GM10266 (cell line): Measurements from ENCODE around the gene WDR31.

Experiments used
- DNase-seq: peaks from one replicate; pipeline ENCODE4 v3.0.0; 2012; ENCODE audit errors: extremely low spot score
- TF ChIP-seq, protein P1 (sequence below): IDR thresholded peaks from 2 replicates; pipeline ENCODE4 v1.5.1; 2012; ENCODE audit warnings: mild to moderate bottlenecking, low read depth; ENCODE audit not compliant: control insufficient read depth, insufficient read depth; ENCODE audit errors: missing control alignments

The WDR31 gene

DNA sequence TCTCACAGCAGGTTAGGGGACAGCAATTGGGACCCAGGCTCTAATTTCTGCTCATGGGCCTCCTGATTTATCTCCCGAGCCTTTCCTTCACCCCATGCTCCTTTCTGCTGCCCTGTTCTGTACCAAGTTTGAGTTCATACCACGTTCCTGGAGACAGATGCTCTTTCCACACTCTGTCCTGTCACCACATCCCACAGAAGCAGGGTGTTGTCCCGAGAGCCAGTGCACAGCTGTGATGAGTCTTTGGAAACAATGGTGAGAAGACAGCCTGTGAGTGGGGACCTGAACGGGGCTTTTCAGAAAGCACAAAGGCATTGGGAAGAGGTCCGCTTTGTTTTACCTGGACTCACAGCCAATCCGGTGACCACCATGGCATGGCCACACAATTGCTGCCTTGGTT, 17.4 kb downstream of the WDR31 start:
- TF ChIP-seq, protein P1, sequence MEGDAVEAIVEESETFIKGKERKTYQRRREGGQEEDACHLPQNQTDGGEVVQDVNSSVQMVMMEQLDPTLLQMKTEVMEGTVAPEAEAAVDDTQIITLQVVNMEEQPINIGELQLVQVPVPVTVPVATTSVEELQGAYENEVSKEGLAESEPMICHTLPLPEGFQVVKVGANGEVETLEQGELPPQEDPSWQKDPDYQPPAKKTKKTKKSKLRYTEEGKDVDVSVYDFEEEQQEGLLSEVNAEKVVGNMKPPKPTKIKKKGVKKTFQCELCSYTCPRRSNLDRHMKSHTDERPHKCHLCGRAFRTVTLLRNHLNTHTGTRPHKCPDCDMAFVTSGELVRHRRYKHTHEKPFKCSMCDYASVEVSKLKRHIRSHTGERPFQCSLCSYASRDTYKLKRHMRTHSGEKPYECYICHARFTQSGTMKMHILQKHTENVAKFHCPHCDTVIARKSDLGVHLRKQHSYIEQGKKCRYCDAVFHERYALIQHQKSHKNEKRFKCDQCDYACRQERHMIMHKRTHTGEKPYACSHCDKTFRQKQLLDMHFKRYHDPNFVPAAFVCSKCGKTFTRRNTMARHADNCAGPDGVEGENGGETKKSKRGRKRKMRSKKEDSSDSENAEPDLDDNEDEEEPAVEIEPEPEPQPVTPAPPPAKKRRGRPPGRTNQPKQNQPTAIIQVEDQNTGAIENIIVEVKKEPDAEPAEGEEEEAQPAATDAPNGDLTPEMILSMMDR = no peak
- DNase-seq = no peak

DNA sequence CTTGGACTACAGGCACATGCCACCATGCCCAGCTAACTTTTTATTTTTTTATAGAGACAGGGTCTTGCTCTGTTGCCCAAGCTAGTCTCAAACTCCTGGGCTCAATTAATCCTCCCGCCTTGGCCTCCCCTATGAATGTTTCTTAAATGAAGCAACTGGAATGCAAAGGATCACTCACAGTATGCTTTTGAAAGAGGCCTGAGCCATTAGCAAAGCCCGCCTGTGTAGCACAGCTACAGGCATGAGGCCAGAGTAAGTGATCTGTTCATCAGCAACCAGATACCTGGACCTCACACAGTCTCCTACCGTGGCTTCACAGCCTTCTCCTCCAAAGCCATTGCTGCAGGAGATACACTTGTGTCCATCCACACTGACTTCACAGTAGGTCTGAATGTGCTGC, 20.0 kb downstream of the WDR31 start:
- TF ChIP-seq, protein P1 = no peak
- DNase-seq = no peak

DNA sequence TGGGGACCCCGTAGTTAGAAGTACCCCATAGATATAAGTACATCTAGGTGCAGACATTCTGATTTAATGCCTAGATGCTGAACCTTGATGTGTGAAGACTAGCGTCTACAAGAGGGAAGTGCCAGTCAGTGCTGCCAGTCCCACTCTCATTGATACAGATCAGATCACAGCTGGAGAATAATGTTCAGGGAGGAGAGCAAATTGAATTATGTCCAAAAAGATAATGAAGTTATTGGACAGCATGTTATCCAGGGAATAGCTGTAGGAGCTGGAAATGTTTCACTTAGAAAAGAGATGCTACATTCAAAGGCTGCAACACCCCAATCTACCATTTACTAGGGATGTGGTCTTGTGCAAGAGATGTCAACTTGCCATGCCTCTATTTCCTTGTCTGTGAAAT, 21.0 kb downstream of the WDR31 start:
- TF ChIP-seq, protein P1 = no peak
- no peak for DNase-seq

DNA sequence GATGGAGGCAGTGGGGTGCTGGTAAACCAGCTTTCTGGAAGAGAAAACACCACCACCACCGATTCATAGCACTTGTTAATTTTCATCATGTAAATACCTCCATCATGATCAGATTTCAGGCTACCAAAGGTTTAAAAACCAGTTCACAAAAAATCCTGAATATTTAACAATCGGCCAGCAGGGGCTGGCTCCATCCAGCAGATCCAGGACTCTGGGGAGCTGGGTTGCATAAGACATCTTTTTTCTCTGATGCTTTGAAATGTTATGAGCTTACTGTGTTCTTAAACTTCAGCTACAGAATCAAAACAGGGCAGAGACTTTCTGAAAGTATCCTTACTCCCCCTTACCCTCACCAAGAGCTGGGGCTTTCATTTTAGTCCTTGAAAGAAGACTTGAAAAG, 22.3 kb downstream of the WDR31 start:
- no peak for DNase-seq
- TF ChIP-seq, protein P1 = no peak

DNA sequence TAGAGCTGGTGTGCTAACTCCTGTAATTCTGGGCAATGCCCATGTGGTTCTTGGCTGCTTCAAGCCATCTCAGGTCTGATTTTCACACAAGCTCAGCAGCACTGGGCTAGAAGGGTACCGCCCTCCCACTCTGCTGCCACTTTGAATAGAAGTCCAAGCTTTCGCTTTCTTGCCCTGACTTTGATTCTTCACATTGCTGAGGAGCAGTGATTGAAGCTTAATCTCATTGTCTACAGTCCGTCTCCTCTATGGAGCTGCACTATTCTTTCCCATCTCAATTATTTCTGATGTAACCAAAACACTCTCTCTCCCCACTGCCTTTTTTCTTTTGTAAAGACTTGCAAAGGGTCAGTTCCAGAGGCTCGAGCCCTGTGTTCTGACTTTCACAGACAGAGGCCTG, 24.0 kb downstream of the WDR31 start:
- TF ChIP-seq, protein P1 = no peak
- no peak for DNase-seq

DNA sequence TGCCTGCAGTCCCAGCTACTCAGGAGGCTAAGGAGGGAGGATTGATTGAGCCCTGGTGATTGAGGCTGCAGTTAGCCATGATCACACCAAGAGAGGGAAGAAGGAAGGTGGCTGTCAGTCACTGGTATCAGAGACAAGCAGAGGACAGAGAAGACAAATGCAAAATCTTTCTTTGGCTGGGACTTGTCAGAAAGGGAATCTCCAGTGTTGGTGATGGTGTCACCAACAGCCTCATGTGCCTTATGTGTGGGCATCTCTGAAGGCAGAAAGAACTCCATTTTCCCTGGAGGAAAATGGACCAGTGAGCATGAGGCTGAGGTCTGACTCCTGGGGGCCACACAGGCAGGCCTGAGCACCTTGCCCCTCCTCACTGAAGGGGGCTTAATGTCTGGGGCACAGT, 24.8 kb downstream of the WDR31 start:
- DNase-seq = no peak
- TF ChIP-seq, protein P1 = no peak

DNA sequence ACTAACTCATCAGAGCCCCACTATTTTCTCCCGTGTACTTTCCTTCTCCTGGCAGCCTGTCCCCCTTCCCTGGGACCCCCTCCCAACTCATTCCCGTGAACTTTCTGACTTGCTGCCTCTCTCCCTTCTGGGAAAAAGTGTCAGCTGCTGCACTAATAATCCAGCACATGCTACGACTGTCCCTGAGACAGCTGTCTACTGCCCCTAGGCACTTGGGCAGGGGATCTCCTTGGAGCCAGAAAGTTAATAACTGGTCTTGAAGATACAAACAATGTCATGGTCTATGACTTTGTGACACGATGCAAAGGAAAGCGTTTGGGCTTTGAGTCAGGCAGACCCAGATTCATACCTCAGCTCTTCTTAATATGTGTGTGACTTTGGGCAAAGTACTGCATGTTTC, 26.8 kb downstream of the WDR31 start:
- TF ChIP-seq, protein P1 = no peak
- DNase-seq = no peak

DNA sequence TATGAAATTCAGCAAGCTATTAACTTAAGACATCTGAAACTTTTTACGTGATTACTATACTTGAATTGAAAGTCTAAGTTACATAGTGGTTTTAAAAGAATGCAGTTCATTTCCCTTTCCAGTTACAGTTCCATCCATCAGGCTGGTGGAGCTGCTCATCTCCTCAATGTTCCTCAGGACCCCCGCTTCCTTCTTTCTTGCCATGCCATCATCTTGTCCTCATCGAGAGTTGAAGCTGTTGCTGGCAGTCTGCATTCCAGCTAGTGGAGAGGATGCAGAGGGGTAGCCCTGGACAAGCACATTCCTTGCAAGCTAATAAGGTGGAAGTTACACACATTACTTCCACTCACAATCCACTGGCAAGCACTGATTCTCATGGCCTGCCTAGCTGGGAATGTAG, 28.1 kb downstream of the WDR31 start:
- TF ChIP-seq, protein P1 = no peak
- no peak for DNase-seq
